Activated naive CD8-positive, alpha-beta T cell treated with anti-CD3 and anti-CD28 coated beads, Interleukin-2, amount 10 ng/mL, durations not matched to agents 7 days and 5 days (primary cell): ENCODE data around the gene FBXO8. TPM values are rescaled to one million over a fixed set of nuclear protein-coding genes. Genes with fewer than 3 reads are reported as not detected.
"Not testable (repeated sequence)": the region's sequence is repeated elsewhere in the genome, so short reads cannot be mapped to it uniquely, and the experiment has no call there.

Experiments
- ATAC-seq: fragments of 150-1000 bp; cut with Tn5 transposase; one replicate; pipeline ENCODE4 v1.10.0; 2021; ENCODE audit warnings: low read depth, moderate library complexity
- POLR2A ChIA-PET: fragments of 350-600 bp; sonication (Branson Sonifier 250); formaldehyde crosslinking; loops from one replicate; lab custom pipeline; 2021; ENCODE audit warnings: antibody characterized with exemption; lab: Charles Lee
- DNase-seq: peaks from one replicate; pipeline ENCODE4 v3.0.0; 2021
- H3K27ac Mint-ChIP-seq: one replicate; pipeline ENCODE4 v1.8.0; 2022; ENCODE audit warnings: mild to moderate bottlenecking, mixed read lengths
- H3K27me3 Mint-ChIP-seq: one replicate; pipeline ENCODE4 v1.8.0; 2022; ENCODE audit warnings: mild to moderate bottlenecking, moderate library complexity, mixed read lengths
- H3K36me3 Mint-ChIP-seq: one replicate; pipeline ENCODE4 v1.8.0; 2021; ENCODE audit warnings: mild to moderate bottlenecking, mixed read lengths
- H3K4me1 Mint-ChIP-seq: one replicate; pipeline ENCODE4 v1.8.0; 2021; ENCODE audit warnings: mixed read lengths
- H3K4me3 Mint-ChIP-seq: one replicate; pipeline ENCODE4 v1.8.0; 2022; ENCODE audit warnings: mild to moderate bottlenecking, moderate library complexity, mixed read lengths
- H3K9me3 Mint-ChIP-seq: one replicate; pipeline ENCODE4 v1.8.0; 2021; ENCODE audit warnings: mixed read lengths
- total RNA-seq, 2 experiments: library from RNA; stranded (reverse); gene quantifications; one replicate each; pipeline ENCODE4 v1.2.3, GENCODE V29; 2021

Gene FBXO8
- total RNA-seq, 2 experiments from 2014 or later, result 20.6 to 22.3 TPM

- POLR2A ChIA-PET, result no interaction called here
- ATAC-seq (no peak), DNase-seq (no peak)
- H3K27ac Mint-ChIP-seq, result no peak overlapping the region
- peaks cover 9% of the 10 kb centered on the region for H3K36me3 Mint-ChIP-seq
- no peaks in the 10 kb centered on the region for H3K27me3 Mint-ChIP-seq
- H3K4me3 Mint-ChIP-seq, result no peak overlapping the region
- H3K9me3 Mint-ChIP-seq, result peaks cover 3% of the 10 kb centered on the region
- peaks cover 12% of the 10 kb centered on the region for H3K4me1 Mint-ChIP-seq
Observed at GRCh38 chr4:174277433-174277832, 6.0 kb downstream of the FBXO8 start.

- no peak for ATAC-seq
- no peak overlapping the region for H3K4me3 Mint-ChIP-seq
Observed at GRCh38 chr4:174275101-174275500, 8.4 kb downstream of the FBXO8 start.

GRCh38 chr4:174274436-174274835, 9.0 kb downstream of the FBXO8 start:
- H3K4me3 Mint-ChIP-seq, result no peak overlapping the region
- POLR2A ChIA-PET, result no interaction called here

More at GRCh38 chr4:174275101-174275500, 8.4 kb downstream of the FBXO8 start:
- H3K4me1 Mint-ChIP-seq, result peaks cover 11% of the 10 kb centered on the region
- H3K27ac Mint-ChIP-seq, result no peak overlapping the region
- peaks cover 9% of the 10 kb centered on the region for H3K36me3 Mint-ChIP-seq
- no peak for DNase-seq
- peaks cover 3% of the 10 kb centered on the region for H3K9me3 Mint-ChIP-seq
- H3K27me3 Mint-ChIP-seq, result no peaks in the 10 kb centered on the region
- POLR2A ChIA-PET, result no interaction called here

GRCh38 chr4:174273930-174274329, 9.5 kb downstream of the FBXO8 start:
- POLR2A ChIA-PET, result no interaction called here
- no peaks in the 10 kb centered on the region for H3K9me3 Mint-ChIP-seq
- ATAC-seq (no peak), DNase-seq (no peak)
- no peak overlapping the region for H3K4me3 Mint-ChIP-seq
- peaks cover under 1% of the 10 kb centered on the region for H3K36me3 Mint-ChIP-seq
- H3K27ac Mint-ChIP-seq, result no peak overlapping the region
- no peaks in the 10 kb centered on the region for H3K27me3 Mint-ChIP-seq
- peaks cover 4% of the 10 kb centered on the region for H3K4me1 Mint-ChIP-seq

More at GRCh38 chr4:174274436-174274835, 9.0 kb downstream of the FBXO8 start:
- peaks cover 1% of the 10 kb centered on the region for H3K9me3 Mint-ChIP-seq
- DNase-seq, result no peak
- peaks cover 9% of the 10 kb centered on the region for H3K4me1 Mint-ChIP-seq
- ATAC-seq, result no peak
- no peaks in the 10 kb centered on the region for H3K27me3 Mint-ChIP-seq
- H3K36me3 Mint-ChIP-seq, result peaks cover 5% of the 10 kb centered on the region
- no peak overlapping the region for H3K27ac Mint-ChIP-seq

GRCh38 chr4:174266416-174266815, 17.1 kb downstream of the FBXO8 start:
- no peak for DNase-seq
- no peaks in the 10 kb centered on the region for H3K27me3 Mint-ChIP-seq
- POLR2A ChIA-PET, result no interaction called here
- no peaks in the 10 kb centered on the region for H3K4me1 Mint-ChIP-seq
- H3K4me3 Mint-ChIP-seq, result no peak overlapping the region
- H3K36me3 Mint-ChIP-seq, result peaks cover 2% of the 10 kb centered on the region
- no peaks in the 10 kb centered on the region for H3K9me3 Mint-ChIP-seq
- no peak for ATAC-seq
- H3K27ac Mint-ChIP-seq, result no peak overlapping the region

GRCh38 chr4:174265916-174266315, 17.6 kb downstream of the FBXO8 start:
- no peaks in the 10 kb centered on the region for H3K4me1 Mint-ChIP-seq
- peaks cover 2% of the 10 kb centered on the region for H3K36me3 Mint-ChIP-seq
- POLR2A ChIA-PET, result no interaction called here
- H3K27me3 Mint-ChIP-seq, result no peaks in the 10 kb centered on the region
- no peak overlapping the region for H3K4me3 Mint-ChIP-seq
- ATAC-seq (no peak), DNase-seq (no peak)
- no peak overlapping the region for H3K27ac Mint-ChIP-seq
- no peaks in the 10 kb centered on the region for H3K9me3 Mint-ChIP-seq

GRCh38 chr4:174263445-174263736, 20.1 kb downstream of the FBXO8 start:
- Mint-ChIP-seq H3K27ac (no peak overlapping the region), H3K27me3 (no peaks in the 10 kb centered on the region), H3K4me3 (no peak overlapping the region), H3K4me1 (no peaks in the 10 kb centered on the region), H3K9me3 (no peaks in the 10 kb centered on the region), H3K36me3 (peaks cover 2% of the 10 kb centered on the region)
- no peak for DNase-seq
- POLR2A ChIA-PET, result no interaction called here
- ATAC-seq, result no peak

- Mint-ChIP-seq H3K36me3 (peaks cover 2% of the 10 kb centered on the region), H3K4me1 (no peaks in the 10 kb centered on the region), H3K27ac (no peak overlapping the region), H3K27me3 (no peaks in the 10 kb centered on the region), H3K9me3 (no peaks in the 10 kb centered on the region), H3K4me3 (no peak overlapping the region)
- POLR2A ChIA-PET, result no interaction called here
- no peak for DNase-seq
- ATAC-seq, result no peak
Observed at GRCh38 chr4:174262624-174263444, 20.6 kb downstream of the FBXO8 start.

GRCh38 chr4:174261432-174261831, 22.0 kb downstream of the FBXO8 start:
- H3K27me3 Mint-ChIP-seq, POLR2A ChIA-PET, H3K27ac Mint-ChIP-seq, H3K4me3 Mint-ChIP-seq, H3K9me3 Mint-ChIP-seq, DNase-seq, ATAC-seq, H3K36me3 Mint-ChIP-seq, H3K4me1 Mint-ChIP-seq: not testable (repeated sequence)

- ATAC-seq (no peak), DNase-seq (no peak)
- Mint-ChIP-seq H3K4me1 (no peaks in the 10 kb centered on the region), H3K27ac (no peak overlapping the region), H3K4me3 (no peak overlapping the region), H3K27me3 (no peaks in the 10 kb centered on the region), H3K9me3 (no peaks in the 10 kb centered on the region), H3K36me3 (peaks cover 2% of the 10 kb centered on the region)
- POLR2A ChIA-PET, result no interaction called here
Observed at GRCh38 chr4:174260099-174260498, 23.4 kb downstream of the FBXO8 start.

- POLR2A ChIA-PET, result no interaction called here
- H3K27me3 Mint-ChIP-seq, result no peaks in the 10 kb centered on the region
- no peak for ATAC-seq
- H3K4me1 Mint-ChIP-seq, result no peaks in the 10 kb centered on the region
- no peak for DNase-seq
- H3K4me3 Mint-ChIP-seq, result no peak overlapping the region
- H3K27ac Mint-ChIP-seq, result no peak overlapping the region
- H3K36me3 Mint-ChIP-seq, result peaks cover 2% of the 10 kb centered on the region
- no peaks in the 10 kb centered on the region for H3K9me3 Mint-ChIP-seq
Observed at GRCh38 chr4:174259580-174259979, 23.9 kb downstream of the FBXO8 start.

GRCh38 chr4:174256277-174256713, 27.2 kb downstream of the FBXO8 start:
- no peak for ATAC-seq
- no peaks in the 10 kb centered on the region for H3K27me3 Mint-ChIP-seq
- no peaks in the 10 kb centered on the region for H3K9me3 Mint-ChIP-seq
- DNase-seq, result no peak
- H3K36me3 Mint-ChIP-seq, result no peaks in the 10 kb centered on the region
- H3K27ac Mint-ChIP-seq, result no peak overlapping the region
- POLR2A ChIA-PET, result no interaction called here
- H3K4me1 Mint-ChIP-seq, result peaks cover 7% of the 10 kb centered on the region
- H3K4me3 Mint-ChIP-seq, result no peak overlapping the region

GRCh38 chr4:174255786-174256185, 27.7 kb downstream of the FBXO8 start:
- Mint-ChIP-seq H3K4me1 (peaks cover 7% of the 10 kb centered on the region), H3K27me3 (no peaks in the 10 kb centered on the region), H3K27ac (no peak overlapping the region), H3K4me3 (no peak overlapping the region), H3K36me3 (no peaks in the 10 kb centered on the region), H3K9me3 (no peaks in the 10 kb centered on the region)
- no peak for ATAC-seq
- DNase-seq, result no peak
- POLR2A ChIA-PET, result no interaction called here

GRCh38 chr4:174255374-174255773, 28.1 kb downstream of the FBXO8 start:
- H3K27me3 Mint-ChIP-seq, result no peaks in the 10 kb centered on the region
- H3K27ac Mint-ChIP-seq, result no peak overlapping the region
- DNase-seq (no peak), ATAC-seq (no peak)
- no peak overlapping the region for H3K4me3 Mint-ChIP-seq
- H3K4me1 Mint-ChIP-seq, result peaks cover 7% of the 10 kb centered on the region
- H3K9me3 Mint-ChIP-seq, result no peaks in the 10 kb centered on the region
- H3K36me3 Mint-ChIP-seq, result peaks cover 1% of the 10 kb centered on the region
- POLR2A ChIA-PET, result no interaction called here
